Astrocyte (in vitro differentiated cells and primary cell): ENCODE measurements around the gene FCRLB. TPM values are rescaled to one million over a fixed set of nuclear protein-coding genes. Genes with fewer than 3 reads are reported as not detected.

Source experiments
- DNase-seq: peaks from one replicate; pipeline ENCODE4 v3.0.0-alpha.2; 2010; ENCODE audit warnings: low read depth
- FAIRE-seq: peaks from 2 replicates; lab custom pipeline; 2011; peaks lifted over from hg19 to GRCh38; lab: Jason Lieb, UNC
- H2AFZ ChIP-seq: 2 replicates; pipeline ENCODE4 v1.6.0; 2012; ENCODE audit warnings: low read depth, low read length, inconsistent platforms
- H3K27ac ChIP-seq: 2 replicates; pipeline ENCODE4 v1.5.1; 2011; ENCODE audit warnings: low read depth, low read length, inconsistent platforms
- H3K27me3 ChIP-seq: 2 replicates; pipeline ENCODE4 v1.6.0; 2011; ENCODE audit warnings: low read length, inconsistent platforms; ENCODE audit not compliant: insufficient read depth
- H3K36me3 ChIP-seq: 2 replicates; pipeline ENCODE4 v1.5.1; 2011; ENCODE audit warnings: low read length, inconsistent platforms; ENCODE audit not compliant: insufficient read depth
- H3K4me1 ChIP-seq: 2 replicates; pipeline ENCODE4 v1.5.1; 2011; ENCODE audit warnings: low read length, inconsistent platforms; ENCODE audit not compliant: insufficient read depth
- H3K4me2 ChIP-seq: 2 replicates; pipeline ENCODE4 v1.6.0; 2012; ENCODE audit warnings: low read length, inconsistent platforms
- H3K4me3 ChIP-seq: 2 replicates; pipeline ENCODE4 v1.5.1; 2011; ENCODE audit warnings: low read depth, mild to moderate bottlenecking, low read length, inconsistent platforms; ENCODE audit not compliant: insufficient read depth
- H3K79me2 ChIP-seq: 2 replicates; pipeline ENCODE4 v1.6.0; 2012; ENCODE audit warnings: mild to moderate bottlenecking, low read length, inconsistent platforms; ENCODE audit not compliant: insufficient read depth
- H3K9ac ChIP-seq: 2 replicates; pipeline ENCODE4 v1.6.0; 2012; ENCODE audit warnings: mild to moderate bottlenecking, low read length, inconsistent platforms
- H3K9me3 ChIP-seq: 2 replicates; pipeline ENCODE4 v1.5.1; 2012; ENCODE audit warnings: low read depth, mild to moderate bottlenecking, low read length, inconsistent platforms; ENCODE audit not compliant: insufficient read depth
- H4K20me1 ChIP-seq: 2 replicates; pipeline ENCODE4 v1.6.0; 2012; ENCODE audit warnings: low read length, inconsistent platforms; ENCODE audit not compliant: insufficient read depth
- H3K27ac Mint-ChIP-seq: one replicate; pipeline ENCODE4 v1.8.0; 2021; ENCODE audit warnings: mild to moderate bottlenecking, mixed read lengths; ENCODE audit not compliant: unreplicated experiment
- H3K27me3 Mint-ChIP-seq: one replicate; pipeline ENCODE4 v1.8.0; 2021; ENCODE audit warnings: low read depth, mixed read lengths; ENCODE audit not compliant: unreplicated experiment
- H3K36me3 Mint-ChIP-seq: one replicate; pipeline ENCODE4 v1.8.0; 2021; ENCODE audit warnings: low read depth, mixed read lengths; ENCODE audit not compliant: unreplicated experiment
- H3K4me1 Mint-ChIP-seq: one replicate; pipeline ENCODE4 v1.8.0; 2021; ENCODE audit warnings: low read depth, mixed read lengths; ENCODE audit not compliant: unreplicated experiment
- H3K4me3 Mint-ChIP-seq: one replicate; pipeline ENCODE4 v1.8.0; 2021; ENCODE audit warnings: mild to moderate bottlenecking, moderate library complexity, mixed read lengths; ENCODE audit not compliant: unreplicated experiment
- H3K9me3 Mint-ChIP-seq: one replicate; pipeline ENCODE4 v1.8.0; 2021; ENCODE audit warnings: mild to moderate bottlenecking, mixed read lengths; ENCODE audit not compliant: unreplicated experiment
- CTCF ChIP-seq: IDR thresholded peaks from 2 replicates; pipeline ENCODE4 v1.5.1; 2011; ENCODE audit warnings: low read depth, mild to moderate bottlenecking, inconsistent platforms, low read length, moderate library complexity; ENCODE audit not compliant: insufficient read depth
- EZH2 ChIP-seq: IDR thresholded peaks from 2 replicates; pipeline ENCODE4 v1.6.1; 2012; ENCODE audit warnings: mild to moderate bottlenecking, low read length, inconsistent platforms; ENCODE audit not compliant: insufficient read depth
- total RNA-seq: library from RNA; stranded (reverse); gene quantifications from 2 replicates; pipeline ENCODE4 v1.2.1, GENCODE V29; 2021

The FCRLB gene
- total RNA-seq, 1 donor from 2014 or later, result 0.79 TPM

GRCh38 chr1:161773791-161774190, 52.4 kb downstream of the FCRLB start:
- no peak overlapping the region for H3K27ac Mint-ChIP-seq
- FAIRE-seq (peak; percentile 9), DNase-seq (no peak)

GRCh38 chr1:161777261-161777660, 55.9 kb downstream of the FCRLB start:
- H3K4me3 Mint-ChIP-seq, result no peak overlapping the region
- FAIRE-seq, result no peak

More at GRCh38 chr1:161773791-161774190, 52.4 kb downstream of the FCRLB start:
- Histone ChIP-seq H3K9ac (no peak overlapping the region), H3K4me1 (peaks cover 4% of the 10 kb centered on the region), H3K27me3 (no peaks in the 10 kb centered on the region), H3K4me2 (no peak overlapping the region), H3K79me2 (peaks cover 77% of the 10 kb centered on the region), H2AFZ (no peak overlapping the region), H3K9me3 (no peaks in the 10 kb centered on the region), H3K4me3 (no peak overlapping the region), H4K20me1 (peaks cover 54% of the 10 kb centered on the region), H3K27ac (no peak overlapping the region), H3K36me3 (no peaks in the 10 kb centered on the region)
- H3K27me3 Mint-ChIP-seq, result no peaks in the 10 kb centered on the region
- no peaks in the 10 kb centered on the region for H3K36me3 Mint-ChIP-seq
- H3K4me1 Mint-ChIP-seq, result peaks cover 3% of the 10 kb centered on the region
- H3K9me3 Mint-ChIP-seq, result no peaks in the 10 kb centered on the region
- TF ChIP-seq CTCF (no peak), EZH2 (no peak)
- no peak overlapping the region for H3K4me3 Mint-ChIP-seq

More at GRCh38 chr1:161777261-161777660, 55.9 kb downstream of the FCRLB start:
- Histone ChIP-seq H2AFZ (no peak overlapping the region), H3K27me3 (no peaks in the 10 kb centered on the region), H4K20me1 (peaks cover 34% of the 10 kb centered on the region), H3K9me3 (no peaks in the 10 kb centered on the region), H3K4me3 (no peak overlapping the region), H3K27ac (no peak overlapping the region), H3K4me1 (no peaks in the 10 kb centered on the region), H3K36me3 (no peaks in the 10 kb centered on the region), H3K79me2 (peaks cover 46% of the 10 kb centered on the region), H3K9ac (no peak overlapping the region), H3K4me2 (no peak overlapping the region)
- Mint-ChIP-seq H3K9me3 (no peaks in the 10 kb centered on the region), H3K36me3 (no peaks in the 10 kb centered on the region), H3K27ac (no peak overlapping the region), H3K27me3 (no peaks in the 10 kb centered on the region), H3K4me1 (no peaks in the 10 kb centered on the region)
- DNase-seq, result no peak
- TF ChIP-seq EZH2 (no peak), CTCF (no peak)

Other genes starting within 250 kb of the FCRLB start
- gene FCGR2A, start 216.1 kb upstream of the FCRLB start, total RNA-seq, result not detected in 2 replicates
- gene HSPA6, start 197.0 kb upstream of the FCRLB start, total RNA-seq, result 0.65 and 0.68 TPM in 2 replicates
- gene FCGR3A, start 171.7 kb upstream of the FCRLB start, total RNA-seq, result not detected in 2 replicates
- not detected in 2 replicates for gene FCGR3B, start 90.4 kb upstream of the FCRLB start, total RNA-seq
- not detected in 2 replicates for gene FCGR2B, start 58.4 kb upstream of the FCRLB start, total RNA-seq
- 0.38 and 0.45 TPM in 2 replicates for gene FCRLA, start 14.3 kb upstream of the FCRLB start, total RNA-seq
- gene DUSP12, start 28.2 kb downstream of the FCRLB start, total RNA-seq, result 34.0 and 34.7 TPM in 2 replicates
- 25.4 and 26.4 TPM in 2 replicates for gene ATF6, start 44.8 kb downstream of the FCRLB start, total RNA-seq